Measurements from ENCODE around the gene DGKI.
A peak's percentile ranks its signal among the peaks of the same experiment; 100 is the strongest.

DGKI gene

GRCh38 chr7:137396051-137396450 is 450.7 kb downstream of the DGKI start:
- DNase-seq = no peak

GRCh38 chr7:137395420-137395819 is 451.4 kb downstream of the DGKI start:
- peak; percentile 74 for DNase-seq

- DNase-seq = no peak
These were observed 453.2 kb downstream of the DGKI start for GRCh38 chr7:137393570-137393969.

- DNase-seq = no peak
These were observed 456.7 kb downstream of the DGKI start for GRCh38 chr7:137390076-137390475.

- DNase-seq = no peak
These were observed 457.9 kb downstream of the DGKI start for GRCh38 chr7:137388916-137389315.

GRCh38 chr7:137386966-137387365 is 459.8 kb downstream of the DGKI start:
- DNase-seq = no peak

- no peak for DNase-seq
These were observed 465.7 kb downstream of the DGKI start for GRCh38 chr7:137381045-137381444.

- DNase-seq = no peak
These were observed 473.3 kb downstream of the DGKI start for GRCh38 chr7:137373507-137373906.

- DNase-seq = no peak
These were observed 475.2 kb downstream of the DGKI start for GRCh38 chr7:137371616-137372015.

GRCh38 chr7:137366995-137367394 is 479.8 kb downstream of the DGKI start:
- no peak for DNase-seq

- no peak for DNase-seq
These were observed 483.1 kb downstream of the DGKI start for GRCh38 chr7:137363683-137364082.

GRCh38 chr7:137360087-137360679 is 486.6 kb downstream of the DGKI start:
- no peak for DNase-seq

GRCh38 chr7:137354961-137355360 is 491.8 kb downstream of the DGKI start:
- no peak for DNase-seq

GRCh38 chr7:137354396-137354795 is 492.4 kb downstream of the DGKI start:
- DNase-seq = no peak

- DNase-seq = no peak
These were observed 494.8 kb downstream of the DGKI start for GRCh38 chr7:137351941-137352340.

GRCh38 chr7:137345799-137346449 is 500.9 kb downstream of the DGKI start:
- DNase-seq = no peak

- peak; percentile 70 for DNase-seq
These were observed 503.4 kb downstream of the DGKI start, which contains the start of gene PTN for GRCh38 chr7:137343281-137343841. Gene PTN, minus strand, starts transcription at chr7:137343733. Its CDS starts 88,760 bp downstream, at chr7:137254973.

GRCh38 chr7:137342828-137343261 is 503.9 kb downstream of the DGKI start:
- DNase-seq = peak; percentile 51

- DNase-seq = peak; percentile 38
These were observed 504.5 kb downstream of the DGKI start for GRCh38 chr7:137342265-137342664.

GRCh38 chr7:137337902-137338301 is 508.9 kb downstream of the DGKI start:
- DNase-seq = no peak

GRCh38 chr7:137335814-137336213 is 511.0 kb downstream of the DGKI start:
- DNase-seq = no peak

- DNase-seq = no peak
These were observed 515.4 kb downstream of the DGKI start for GRCh38 chr7:137331378-137331777.
